GM10847 (cell line): ENCODE measurements around the gene NR4A1.

ENCODE experiments used
- POLR2A ChIP-seq: IDR thresholded peaks from 2 replicates; pipeline ENCODE4 v1.6.1; 2011; ENCODE audit not compliant: insufficient read length; ENCODE audit errors: extremely low read depth

The NR4A1 gene

DNA sequence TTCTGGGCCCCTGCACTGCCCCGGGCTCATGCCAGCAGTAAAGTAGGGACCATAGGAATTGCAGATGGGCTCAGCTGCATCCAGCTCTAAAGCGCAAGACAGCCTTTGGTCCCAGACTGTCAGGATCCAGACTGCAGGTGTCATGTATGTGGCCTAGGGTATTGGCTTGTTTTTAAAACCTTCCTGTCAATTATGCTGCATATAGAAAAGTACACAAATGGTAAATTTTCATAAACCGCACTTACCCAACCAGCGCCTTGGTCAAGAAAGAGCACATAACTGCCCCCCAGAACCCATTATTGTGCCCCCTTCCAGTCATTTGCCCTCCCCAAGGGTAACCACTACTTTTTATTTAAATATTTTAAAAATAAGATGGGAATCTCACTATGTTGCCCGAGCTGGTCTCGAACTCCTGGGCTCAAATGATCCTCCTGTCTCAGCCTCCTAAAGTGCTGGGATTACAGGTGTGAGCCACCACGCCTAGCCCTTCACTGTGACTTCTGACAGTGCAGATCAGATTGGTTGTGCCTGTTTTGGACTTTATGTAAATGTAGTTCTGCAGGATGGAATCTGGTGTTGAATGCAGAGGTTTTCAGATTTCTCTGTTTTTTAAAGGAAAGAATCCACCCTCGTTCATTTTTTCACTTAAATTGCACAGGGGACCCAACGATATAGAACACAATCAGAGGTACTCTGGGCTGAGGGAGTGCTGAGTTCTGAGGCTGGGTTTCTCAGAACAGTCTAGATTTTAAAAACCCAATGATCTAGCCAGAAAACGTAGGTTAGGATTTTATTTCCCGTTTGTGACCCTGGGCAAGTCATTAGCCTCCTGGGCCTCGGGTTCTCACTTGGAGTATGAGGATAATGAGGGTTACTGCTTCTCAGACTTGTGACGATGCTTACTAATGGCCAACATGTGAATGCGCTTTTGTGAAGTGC, 6.7 kb downstream of the NR4A1 start:
- no peak for TF ChIP-seq POLR2A

DNA sequence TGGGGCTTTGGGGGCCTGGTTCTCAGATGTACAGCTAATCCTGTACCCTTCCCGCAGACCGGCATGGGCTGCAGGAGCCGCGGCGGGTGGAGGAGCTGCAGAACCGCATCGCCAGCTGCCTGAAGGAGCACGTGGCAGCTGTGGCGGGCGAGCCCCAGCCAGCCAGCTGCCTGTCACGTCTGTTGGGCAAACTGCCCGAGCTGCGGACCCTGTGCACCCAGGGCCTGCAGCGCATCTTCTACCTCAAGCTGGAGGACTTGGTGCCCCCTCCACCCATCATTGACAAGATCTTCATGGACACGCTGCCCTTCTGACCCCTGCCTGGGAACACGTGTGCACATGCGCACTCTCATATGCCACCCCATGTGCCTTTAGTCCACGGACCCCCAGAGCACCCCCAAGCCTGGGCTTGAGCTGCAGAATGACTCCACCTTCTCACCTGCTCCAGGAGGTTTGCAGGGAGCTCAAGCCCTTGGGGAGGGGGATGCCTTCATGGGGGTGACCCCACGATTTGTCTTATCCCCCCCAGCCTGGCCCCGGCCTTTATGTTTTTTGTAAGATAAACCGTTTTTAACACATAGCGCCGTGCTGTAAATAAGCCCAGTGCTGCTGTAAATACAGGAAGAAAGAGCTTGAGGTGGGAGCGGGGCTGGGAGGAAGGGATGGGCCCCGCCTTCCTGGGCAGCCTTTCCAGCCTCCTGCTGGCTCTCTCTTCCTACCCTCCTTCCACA, 7.6 kb downstream of the NR4A1 start:
- no peak for TF ChIP-seq POLR2A

DNA sequence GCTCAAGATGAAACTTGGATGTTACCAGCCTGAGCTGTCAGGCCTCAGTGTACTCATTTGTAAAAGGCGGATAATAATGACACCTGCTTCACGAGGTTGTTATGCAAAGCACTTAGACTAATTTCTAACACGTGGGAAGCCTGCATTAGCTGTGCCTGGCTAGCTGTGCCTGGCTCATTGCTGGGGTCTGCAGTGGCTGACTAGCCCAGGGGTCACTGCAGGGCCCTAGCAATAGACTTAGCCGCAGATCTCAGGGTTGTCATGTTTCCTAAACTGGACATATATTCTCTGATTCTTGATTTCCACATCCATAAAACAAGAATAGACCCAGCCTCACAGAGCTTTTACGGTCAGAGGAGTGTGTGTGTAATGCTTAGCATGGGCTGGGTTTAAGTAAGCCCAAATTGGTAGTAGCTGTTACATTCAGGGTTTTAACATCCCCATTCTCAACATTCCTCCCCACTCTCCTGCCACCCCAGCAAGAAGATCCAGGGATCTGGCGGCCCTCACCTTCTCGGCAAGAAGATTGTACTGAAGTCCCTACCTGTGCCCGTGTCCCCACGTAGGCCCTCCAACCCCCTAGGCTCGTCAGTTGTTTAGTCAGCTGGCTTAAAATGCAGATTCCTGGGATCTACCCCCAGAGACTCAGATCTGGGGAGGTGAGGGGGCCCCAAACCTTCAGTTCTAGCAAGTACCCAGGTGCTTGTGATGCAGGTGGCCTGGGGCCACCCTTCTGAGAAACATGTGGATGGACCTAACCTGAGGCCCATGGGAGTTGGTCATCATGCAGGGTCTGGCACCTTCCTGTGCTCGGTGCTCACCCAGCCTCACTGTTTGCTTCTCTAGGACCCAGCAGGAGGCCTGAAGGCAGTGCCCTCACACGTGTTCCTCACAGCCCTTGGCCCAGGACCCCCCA, 8.6 kb downstream of the NR4A1 start:
- TF ChIP-seq POLR2A: no peak

DNA sequence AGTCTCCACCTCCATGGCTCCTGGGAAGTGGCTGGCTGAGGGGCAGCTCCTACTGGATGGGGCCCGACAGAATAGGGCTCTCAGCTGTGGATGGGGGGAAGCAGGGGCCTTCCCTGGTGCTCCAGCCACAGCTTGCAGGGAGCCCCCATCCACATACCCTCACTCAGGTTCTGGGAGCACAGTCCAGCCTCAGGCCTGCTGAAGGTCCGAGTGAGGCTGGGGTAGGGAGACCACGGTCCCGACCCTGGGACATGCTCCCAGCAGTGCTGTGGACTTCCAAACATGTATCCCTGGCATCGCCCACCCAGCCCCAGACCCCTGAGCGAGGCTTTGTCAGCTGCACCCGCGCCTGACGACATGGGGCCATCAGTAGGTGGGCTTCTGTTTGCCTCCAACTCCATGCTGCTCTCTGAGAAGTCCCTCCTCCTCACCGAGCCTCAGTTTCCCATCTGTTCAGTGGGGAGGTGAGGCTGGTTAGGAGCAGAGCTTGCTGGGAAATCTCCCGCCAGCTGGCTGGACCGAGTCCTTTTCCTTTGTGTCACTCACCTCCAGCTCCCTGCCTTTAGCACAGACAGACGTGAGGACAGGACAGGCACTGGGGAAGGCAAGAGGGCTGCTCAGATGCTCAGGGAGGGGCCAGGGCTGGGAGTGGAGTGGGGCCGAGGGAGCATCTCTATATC, 9.4 kb downstream of the NR4A1 start:
- TF ChIP-seq POLR2A: no peak

DNA sequence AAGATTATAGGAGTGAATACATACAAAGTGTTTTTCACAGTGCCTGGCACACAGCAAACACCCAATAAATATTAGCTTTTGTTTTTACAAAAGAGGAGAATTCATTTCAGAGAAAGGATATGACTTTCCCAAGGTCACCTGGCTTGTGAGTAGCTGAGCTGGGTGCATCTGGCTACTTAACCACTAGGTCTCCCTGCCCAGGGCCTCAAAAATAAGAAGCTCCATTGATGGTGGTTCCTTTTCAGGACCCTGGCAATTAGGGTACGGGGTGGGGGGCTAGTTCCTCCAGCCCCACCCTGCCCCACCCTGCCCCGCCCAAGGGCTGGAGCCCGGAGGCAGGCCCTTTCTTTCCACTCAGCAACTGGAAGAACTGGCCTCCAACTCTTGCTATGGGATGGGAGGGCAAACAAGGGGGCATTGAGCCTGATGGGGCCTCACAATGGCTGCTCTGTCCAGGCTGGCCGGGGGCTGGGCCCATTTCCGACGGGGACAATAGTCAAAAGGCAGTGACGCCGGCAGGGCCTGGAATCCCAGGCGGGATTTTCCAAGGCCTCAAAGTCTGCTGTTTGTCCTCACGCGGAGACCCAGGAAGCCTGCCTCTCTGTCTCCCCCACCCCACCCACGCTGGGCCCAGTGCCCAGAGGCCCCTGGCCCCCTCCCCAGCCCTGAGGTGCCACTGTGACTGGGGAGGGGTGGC, 10.4 kb downstream of the NR4A1 start:
- TF ChIP-seq POLR2A: no peak

DNA sequence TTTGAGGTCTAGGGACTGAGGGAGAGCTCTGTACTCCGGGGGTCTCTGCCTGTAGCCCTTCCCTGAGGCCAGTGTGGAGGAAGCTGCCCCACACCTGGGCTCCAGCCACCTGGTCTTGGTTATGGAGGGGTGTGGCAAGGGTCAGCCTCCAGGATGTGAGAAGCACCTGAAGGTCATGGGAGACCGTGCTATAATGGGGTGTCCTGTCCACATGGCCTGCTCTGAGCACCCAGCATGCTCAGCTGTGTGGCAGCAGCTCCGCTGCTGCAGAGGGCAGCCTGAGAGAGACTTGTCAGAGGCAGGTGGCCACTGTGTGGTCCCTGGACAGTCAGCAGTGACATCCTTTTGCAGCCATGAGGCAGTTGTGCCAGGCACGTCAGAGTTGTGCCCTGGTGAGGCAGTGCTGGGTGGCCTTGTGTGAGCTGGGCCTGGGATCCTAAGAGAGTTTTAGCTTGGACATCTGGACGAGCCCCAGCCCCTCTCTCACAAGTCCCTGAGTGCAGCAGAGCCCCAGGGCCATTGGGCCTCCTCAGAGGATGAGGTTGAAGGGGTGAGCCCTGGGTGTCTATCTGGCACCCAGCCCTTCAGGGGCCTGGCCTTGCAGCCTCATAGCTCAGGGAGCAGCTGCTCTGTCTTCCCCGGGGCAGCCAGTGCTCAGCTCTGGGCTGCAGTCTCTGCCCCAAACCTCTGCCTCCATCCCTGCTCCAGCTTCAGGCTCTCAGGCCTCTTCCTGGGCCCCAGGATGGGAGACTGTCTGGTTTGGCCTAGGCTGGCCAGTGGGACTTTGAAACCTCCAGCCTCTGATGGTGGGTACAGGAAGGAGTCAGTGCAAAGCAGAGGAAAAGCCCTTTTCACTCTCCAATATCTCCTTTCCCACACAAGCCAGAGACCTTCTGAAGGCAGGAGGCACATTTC, 11.2 kb downstream of the NR4A1 start:
- TF ChIP-seq POLR2A: no peak

DNA sequence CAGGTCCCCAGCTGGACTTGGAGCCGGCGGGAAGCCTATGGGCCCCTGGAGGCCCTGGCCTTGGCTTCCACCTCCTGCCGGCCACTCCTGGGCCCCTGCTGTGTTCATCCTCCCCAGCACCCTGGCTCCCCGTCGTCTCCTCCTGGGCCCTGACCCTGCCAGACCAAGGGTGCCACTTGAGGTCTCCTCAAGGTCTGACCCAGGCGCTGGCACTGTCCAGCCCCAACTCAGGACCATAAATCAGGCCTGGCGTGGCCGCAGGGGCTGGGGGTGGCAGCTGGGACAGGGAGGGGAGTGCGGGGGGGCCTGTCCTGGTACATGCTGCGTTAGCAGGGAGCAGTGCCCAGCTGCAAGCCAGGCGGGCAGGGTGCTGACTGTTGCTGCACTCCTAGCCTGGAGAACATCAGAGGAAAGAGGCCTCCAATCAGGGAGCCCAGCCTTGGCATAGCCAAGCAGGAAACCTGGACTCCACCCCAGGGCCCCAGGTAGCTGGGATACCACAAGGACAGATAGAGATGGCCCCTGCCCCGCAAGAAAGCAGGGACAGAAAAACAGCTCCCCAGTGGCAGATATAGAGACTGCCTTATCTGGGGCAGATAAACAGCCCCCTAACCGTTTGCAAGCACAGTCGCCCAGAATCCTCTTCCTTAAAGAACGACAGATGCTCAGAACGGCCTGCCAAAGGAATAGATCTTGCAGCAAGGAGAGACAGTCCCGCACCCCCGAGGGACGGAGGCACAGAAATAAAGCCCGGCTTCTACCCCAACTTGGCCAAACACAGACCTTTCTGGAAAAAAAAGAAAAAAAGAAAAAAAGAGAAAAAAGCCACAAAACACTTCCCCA, 12.1 kb downstream of the NR4A1 start:
- no peak for TF ChIP-seq POLR2A

DNA sequence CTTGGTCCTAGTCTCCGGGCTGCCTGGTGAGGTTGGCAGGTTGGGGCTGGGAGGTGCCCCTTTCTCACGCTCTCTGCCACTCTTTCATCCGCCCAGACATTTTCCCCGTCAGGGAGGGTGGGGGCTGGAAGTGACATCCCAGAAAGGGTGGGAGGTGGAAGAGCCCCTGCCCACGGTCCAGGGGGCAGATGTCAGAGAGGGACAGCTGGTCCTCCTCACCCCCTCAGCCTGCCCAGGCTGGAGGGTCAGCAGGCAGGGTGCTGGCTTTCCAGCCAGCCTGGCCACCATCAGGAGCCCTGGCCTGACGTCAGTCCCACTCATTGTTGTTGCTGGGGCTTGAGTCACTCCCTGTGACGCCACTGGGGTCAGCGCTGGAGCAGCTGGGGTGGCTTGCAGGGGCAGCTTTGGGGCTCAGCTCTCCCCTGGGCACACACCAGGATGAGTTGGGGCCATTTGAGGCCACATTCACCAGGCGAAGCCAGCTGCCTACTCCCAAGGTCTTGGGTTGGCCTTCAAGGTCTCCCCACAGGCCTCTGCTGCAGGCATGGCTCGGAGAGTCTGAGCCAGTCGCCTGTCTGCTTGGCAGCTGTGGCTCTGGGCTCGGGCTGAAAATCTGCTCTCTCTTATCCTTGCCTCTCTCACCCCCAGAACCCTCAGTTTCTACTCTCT, 12.9 kb downstream of the NR4A1 start:
- TF ChIP-seq POLR2A: no peak

DNA sequence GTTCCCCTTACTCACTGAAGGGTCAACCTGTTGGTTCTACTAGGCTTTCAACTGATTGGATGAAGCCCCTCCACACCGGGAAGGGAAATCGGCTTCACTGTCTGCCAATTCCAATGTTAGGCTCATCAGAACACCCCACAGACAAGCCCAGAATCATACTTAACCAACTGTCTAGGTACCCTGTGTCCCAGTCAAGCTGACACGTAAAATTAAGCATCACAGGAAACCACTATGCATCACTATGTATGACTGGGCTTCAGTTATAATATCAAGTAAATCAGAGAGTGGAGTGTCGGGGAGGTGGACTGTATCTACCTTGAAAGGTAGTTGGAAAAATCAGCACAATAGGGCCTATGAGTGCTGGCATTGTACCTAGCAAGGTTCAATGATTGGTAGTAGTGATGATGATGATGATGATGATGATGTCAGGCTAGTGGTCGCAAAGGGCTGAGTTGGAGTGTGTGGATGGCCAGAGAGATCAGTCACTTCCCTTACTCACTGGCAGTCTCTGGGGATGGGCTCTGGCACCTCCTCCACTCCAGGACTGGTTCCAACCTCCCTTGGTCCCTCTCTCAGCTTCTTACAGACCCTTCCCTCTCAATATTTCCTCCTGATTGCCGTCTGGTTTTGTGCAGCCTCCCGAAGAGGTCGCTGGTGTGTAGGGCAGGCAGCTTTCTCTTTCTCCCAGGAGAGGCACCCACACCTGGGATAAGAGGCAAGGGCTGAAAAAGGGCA, 15.3 kb downstream of the NR4A1 start:
- TF ChIP-seq POLR2A: no peak

DNA sequence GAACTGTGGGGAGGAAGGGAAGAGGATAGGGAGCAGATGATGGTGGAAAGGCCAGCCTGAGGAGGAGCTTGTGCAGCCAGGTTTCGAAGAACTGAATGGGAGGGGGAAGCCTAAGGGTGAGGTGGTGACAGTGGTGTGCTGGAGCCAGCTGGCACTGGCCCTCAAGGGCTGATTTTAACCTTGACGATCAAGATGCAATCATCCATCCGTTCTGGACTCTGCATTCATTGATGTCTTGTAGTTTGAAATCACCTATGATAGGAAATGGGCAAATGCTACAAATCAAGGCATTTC, 15.8 kb downstream of the NR4A1 start:
- TF ChIP-seq POLR2A: no peak
